ENCODE measurements around the gene SLC35F6.

SLC35F6 gene

DNA sequence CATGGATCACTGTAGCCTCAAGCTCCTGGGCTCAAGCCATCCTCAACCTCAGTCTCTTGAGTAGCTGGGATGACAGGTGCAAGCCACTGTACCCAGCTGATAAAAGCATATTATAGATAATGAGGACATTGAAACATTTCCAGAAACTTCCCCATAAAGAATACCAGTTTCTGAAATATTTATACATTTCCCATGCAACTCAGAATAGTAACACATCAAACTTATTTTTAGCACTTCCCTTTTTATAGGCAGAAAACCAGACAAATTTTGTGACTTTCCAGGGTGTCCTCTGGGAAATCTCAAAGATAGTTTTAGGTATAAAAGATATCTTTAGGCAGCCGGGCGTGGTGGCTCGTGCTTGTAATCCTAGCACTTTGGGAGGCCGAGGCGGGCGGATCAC, 58.8 kb downstream of the SLC35F6 start:
- no peak for DNase-seq (ENCODE audit: low read depth)
